SU-DHL-6 (cell line): ENCODE measurements around the gene TDRD7.

Experiments
- H2AFZ ChIP-seq: fragments of 200-600 bp; sonication (generic); 2 replicates; pipeline ENCODE4 v1.6.1; 2014; ENCODE audit warnings: low read depth, mild to moderate bottlenecking, moderate library complexity, mixed read lengths, antibody characterized with exemption, low read length; ENCODE audit not compliant: severe bottlenecking
- H3F3A ChIP-seq: fragments of 200-600 bp; shearing (Covaris generic); 2 replicates; pipeline ENCODE4 v1.6.0; 2016; ENCODE audit warnings: antibody characterized with exemption, mild to moderate bottlenecking; ENCODE audit not compliant: insufficient read depth
- H3K27ac ChIP-seq: fragments of 200-600 bp; sonication (generic); 2 replicates; pipeline ENCODE4 v1.5.1; 2016; ENCODE audit warnings: low read depth, mild to moderate bottlenecking, low read length, moderate library complexity, mixed read lengths
- H3K27me3 ChIP-seq: fragments of 200-600 bp; sonication (generic), shearing (Covaris generic); 2 replicates; pipeline ENCODE4 v1.6.0; 2014; ENCODE audit warnings: mild to moderate bottlenecking, low read length
- H3K36me3 ChIP-seq: fragments of 200-600 bp; sonication (generic); 2 replicates; pipeline ENCODE4 v1.6.1; 2014; ENCODE audit warnings: mild to moderate bottlenecking, low read length, mixed read lengths
- H3K4me2 ChIP-seq: fragments of 300-600, 200-600 bp; shearing (Covaris generic), sonication (generic); 2 replicates; pipeline ENCODE4 v1.6.0; 2014; ENCODE audit warnings: low read length, low read depth, mild to moderate bottlenecking; ENCODE audit not compliant: poor library complexity, severe bottlenecking
- H3K4me3 ChIP-seq: fragments of 200-600 bp; sonication (generic); 2 replicates; pipeline ENCODE4 v1.5.1; 2014; ENCODE audit warnings: antibody characterized with exemption, low read length, mild to moderate bottlenecking, mixed read lengths; ENCODE audit not compliant: insufficient read depth, poor library complexity, severe bottlenecking
- H3K79me2 ChIP-seq: fragments of 200-600 bp; sonication (generic); 2 replicates; pipeline ENCODE4 v1.6.1; 2014; ENCODE audit warnings: mild to moderate bottlenecking, low read length, moderate library complexity; ENCODE audit not compliant: insufficient read depth
- H3K9ac ChIP-seq: fragments of 200-600 bp; sonication (generic); 2 replicates; pipeline ENCODE4 v1.7.0; 2014; ENCODE audit warnings: mild to moderate bottlenecking, low read length
- H3K9me2 ChIP-seq: fragments of 200-600 bp; sonication (generic); replicated peaks from 2 replicates; pipeline ENCODE4 v1.6.1; 2014; ENCODE audit warnings: low read length; ENCODE audit not compliant: insufficient read depth
- H3K9me3 ChIP-seq: fragments of 200-600 bp; sonication (generic); 2 replicates; pipeline ENCODE4 v1.6.1; 2014; ENCODE audit warnings: low read length, mixed read lengths; ENCODE audit not compliant: insufficient read depth
- H4K20me1 ChIP-seq: fragments of 200-600 bp; sonication (generic); 2 replicates; pipeline ENCODE4 v1.6.1; 2014; ENCODE audit warnings: low read depth, mild to moderate bottlenecking, antibody characterized with exemption, low read length, moderate library complexity, mixed read lengths
- CTCF ChIP-seq: fragments of 200-600 bp; sonication (generic); IDR thresholded peaks from one replicate; pipeline ENCODE4 v1.5.1; 2017; ENCODE audit warnings: antibody characterized with exemption, mild to moderate bottlenecking, low read length, moderate library complexity; ENCODE audit not compliant: insufficient read depth, poor library complexity, severe bottlenecking
- EZH2phosphoT487 ChIP-seq: fragments of 200-600 bp; sonication (generic), shearing (Covaris generic); conservative IDR thresholded peaks from 2 replicates; pipeline ENCODE4 v1.6.1; 2018; ENCODE audit warnings: mild to moderate bottlenecking, antibody characterized with exemption, low read length, moderate library complexity, mixed read lengths

The TDRD7 gene

GRCh38 chr9:97363661-97364299, 48.1 kb upstream of the TDRD7 start:
- Histone ChIP-seq H3K79me2 (no peaks in the 10 kb centered on the region), H3K9me3 (peaks cover 2% of the 10 kb centered on the region; the same call in 1 of the 2 replicates), H3K4me3 (no peak overlapping the region), H3K9ac (no peak overlapping the region), H2AFZ (no peak overlapping the region), H3K4me2 (no peak overlapping the region), H3K9me2 (no peaks in the 10 kb centered on the region), H3K36me3 (no peaks in the 10 kb centered on the region), H3K27me3 (no peaks in the 10 kb centered on the region), H3F3A (no peaks in the 10 kb centered on the region), H3K27ac (no peak overlapping the region), H4K20me1 (no peaks in the 10 kb centered on the region)
- TF ChIP-seq CTCF, result no peak
- TF ChIP-seq EZH2phosphoT487, result no peak

GRCh38 chr9:97364769-97365490, 47.0 kb upstream of the TDRD7 start:
- no peaks in the 10 kb centered on the region for H3F3A ChIP-seq
- no peaks in the 10 kb centered on the region for H3K27me3 ChIP-seq
- no peak overlapping the region for H3K4me2 ChIP-seq
- H3K9me2 ChIP-seq, result no peaks in the 10 kb centered on the region
- no peak overlapping the region for H3K9ac ChIP-seq
- H4K20me1 ChIP-seq, result no peaks in the 10 kb centered on the region
- peaks cover 6% of the 10 kb centered on the region; the same call in 1 of the 2 replicates for H3K9me3 ChIP-seq
- no peaks in the 10 kb centered on the region for H3K79me2 ChIP-seq
- TF ChIP-seq EZH2phosphoT487, result no peak
- TF ChIP-seq CTCF, result no peak
- H2AFZ ChIP-seq, result no peak overlapping the region
- H3K27ac ChIP-seq, result no peak overlapping the region
- H3K4me3 ChIP-seq, result no peak overlapping the region
- H3K36me3 ChIP-seq, result 0 out of 2 replicates have a peak, but pooled peaks cover 3% of the 10 kb centered on the region

- Histone ChIP-seq H3K4me2 (no peak overlapping the region), H2AFZ (no peak overlapping the region), H3K27me3 (no peaks in the 10 kb centered on the region)
Measured at GRCh38 chr9:97365634-97366033, 46.3 kb upstream of the TDRD7 start.

More at GRCh38 chr9:97365634-97366033, 46.3 kb upstream of the TDRD7 start:
- no peak overlapping the region for H3K4me3 ChIP-seq
- no peaks in the 10 kb centered on the region for H3K79me2 ChIP-seq
- no peak overlapping the region for H3K9ac ChIP-seq
- 0 out of 2 replicates have a peak, but pooled peaks cover 3% of the 10 kb centered on the region for H3K36me3 ChIP-seq
- no peaks in the 10 kb centered on the region for H3F3A ChIP-seq
- H4K20me1 ChIP-seq, result no peaks in the 10 kb centered on the region
- TF ChIP-seq CTCF (no peak), EZH2phosphoT487 (no peak)
- no peak overlapping the region for H3K27ac ChIP-seq
- H3K9me3 ChIP-seq, result peaks cover 6% of the 10 kb centered on the region; the same call in 1 of the 2 replicates
- no peaks in the 10 kb centered on the region for H3K9me2 ChIP-seq
